ENCODE measurements around the gene HIPK2. TPM values are rescaled to one million over a fixed set of nuclear protein-coding genes. Genes with fewer than 3 reads are reported as not detected.

HIPK2 gene
- total and polyA plus RNA-seq, 2 experiments from 2014 or later = 7.3 to 16.9 TPM

- Histone ChIP-seq H3K27me3 (ENCODE audit: insufficient read depth) (no peaks in the 10 kb centered on the region), H4K20me1 (replicated peaks; ENCODE audit: insufficient read depth) (no peaks in the 10 kb centered on the region), H3K36me3 (ENCODE audit: insufficient read depth) (no peaks in the 10 kb centered on the region), H3K4me1 (ENCODE audit: insufficient read depth) (no peaks in the 10 kb centered on the region), H3K79me2 (replicated peaks; ENCODE audit: insufficient read depth) (no peaks in the 10 kb centered on the region), H3F3A (replicated peaks; ENCODE audit: low read depth) (no peaks in the 10 kb centered on the region), H3K4me3 (no peak overlapping the region), H3K9me2 (ENCODE audit: insufficient read depth) (no peaks in the 10 kb centered on the region), H3K27ac (ENCODE audit: low read depth) (no peak overlapping the region), H3K4me2 (no peak overlapping the region), H2AFZ (no peak overlapping the region)
- H3K4me3 Mint-ChIP-seq = no peak overlapping the region
- ATAC-seq = no peak
- peaks cover 6% of the 10 kb centered on the region; the same call in 2 of the 3 replicates for H3K36me3 Mint-ChIP-seq (ENCODE audit: low read depth)
- H3K9me3 Mint-ChIP-seq = no peaks in the 10 kb centered on the region
- no peak for TF ChIP-seq ETS1 (IDR thresholded peaks at IDR 0.05)
- no peak for TF ChIP-seq JUNB (IDR thresholded peaks at IDR 0.05; ENCODE audit: unreplicated experiment)
- no peak for TF ChIP-seq ZNF462 (CRISPR knock-in tag; IDR thresholded peaks at IDR 0.05)
- TF ChIP-seq POLR2AphosphoS5 (IDR thresholded peaks at IDR 0.05; ENCODE audit: low read depth) = no peak
- TF ChIP-seq CTCF (conservative IDR thresholded peaks at IDR 0.05; ENCODE audit: low read depth in 2 of 2) = no peak
- no peak for TF ChIP-seq CREB1 (CRISPR knock-in tag; IDR thresholded peaks at IDR 0.05; ENCODE audit: low read depth)
- no peak for TF ChIP-seq ZNF331 (CRISPR knock-in tag; IDR thresholded peaks at IDR 0.05; ENCODE audit: low read depth)
- no peak for TF ChIP-seq STAT1 (IDR thresholded peaks at IDR 0.05; ENCODE audit: unreplicated experiment)
- TF ChIP-seq REST (IDR thresholded peaks at IDR 0.05; ENCODE audit: unreplicated experiment) = no peak
- no peak for TF ChIP-seq ZNF114 (CRISPR knock-in tag; IDR thresholded peaks at IDR 0.05)
- no peak for TF ChIP-seq EZH2phosphoT487 (IDR thresholded peaks at IDR 0.05; ENCODE audit: unreplicated experiment)
- TF ChIP-seq EZH2 (IDR thresholded peaks at IDR 0.05; ENCODE audit: low read depth, unreplicated experiment) = no peak
- no peak for TF ChIP-seq NANOG (IDR thresholded peaks at IDR 0.05; ENCODE audit: borderline replicate concordance)
- no peak overlapping the region for H3K27ac Mint-ChIP-seq
- H3K27me3 Mint-ChIP-seq (ENCODE audit: insufficient read depth, low read depth, poor library complexity) = peaks cover 6% of the 10 kb centered on the region
- no peak for DNase-seq (ENCODE audit: low spot score)
- no peaks in the 10 kb centered on the region for H3K4me1 Mint-ChIP-seq
Observed at GRCh38 chr7:139591550-139592195, 186.1 kb downstream of the HIPK2 start.

Measured in GM23338 (cell line).